ENCODE data around the gene RNF167.
A peak's percentile ranks its signal among the peaks of the same experiment; 100 is the strongest.

The RNF167 gene

GRCh38 chr17:4939546-4939795 is 597 bp upstream of the RNF167 start:
- in situ Hi-C loops (cut with MboI; ENCODE audit: low pct_unique_long_range_greater_than_20kb, low sequenced_read_pairs, unreplicated experiment) = no loop called here
- no peak for TF ChIP-seq CTCF (IDR thresholded peaks at IDR 0.05; ENCODE audit: extremely low read depth, insufficient read depth, missing control alignments)
- no peak for DNase-seq (ENCODE audit: low spot score)

- TF ChIP-seq CTCF (IDR thresholded peaks at IDR 0.05; ENCODE audit: extremely low read depth, insufficient read depth, missing control alignments) = no peak
- DNase-seq (ENCODE audit: low spot score) = peak; percentile 11
- in situ Hi-C loops (cut with MboI; ENCODE audit: low pct_unique_long_range_greater_than_20kb, low sequenced_read_pairs, unreplicated experiment) = no loop called here
Measured at GRCh38 chr17:4940555-4941318, 669 bp downstream of the RNF167 start.

- DNase-seq (ENCODE audit: low spot score) = no peak
- in situ Hi-C loops (cut with MboI; ENCODE audit: low pct_unique_long_range_greater_than_20kb, low sequenced_read_pairs, unreplicated experiment) = no loop called here
- no peak for TF ChIP-seq CTCF (IDR thresholded peaks at IDR 0.05; ENCODE audit: extremely low read depth, insufficient read depth, missing control alignments)
Measured at GRCh38 chr17:4941319-4941610, 1.2 kb downstream of the RNF167 start.

- in situ Hi-C loops (cut with MboI; ENCODE audit: low pct_unique_long_range_greater_than_20kb, low sequenced_read_pairs, unreplicated experiment) = no loop called here
- DNase-seq (ENCODE audit: low spot score) = no peak
- no peak for TF ChIP-seq CTCF (IDR thresholded peaks at IDR 0.05; ENCODE audit: extremely low read depth, insufficient read depth, missing control alignments)
Measured at GRCh38 chr17:4942760-4943508, 2.9 kb downstream of the RNF167 start.

GRCh38 chr17:4944163-4944553 is 4.1 kb downstream of the RNF167 start:
- no peak for TF ChIP-seq CTCF (IDR thresholded peaks at IDR 0.05; ENCODE audit: extremely low read depth, insufficient read depth, missing control alignments)
- DNase-seq (ENCODE audit: low spot score) = peak; percentile 56
- in situ Hi-C loops (cut with MboI; ENCODE audit: low pct_unique_long_range_greater_than_20kb, low sequenced_read_pairs, unreplicated experiment) = no loop called here

GRCh38 chr17:4944554-4945175 is 4.6 kb downstream of the RNF167 start:
- peak; percentile 15 for DNase-seq (ENCODE audit: low spot score)
- no peak for TF ChIP-seq CTCF (IDR thresholded peaks at IDR 0.05; ENCODE audit: extremely low read depth, insufficient read depth, missing control alignments)
- in situ Hi-C loops (cut with MboI; ENCODE audit: low pct_unique_long_range_greater_than_20kb, low sequenced_read_pairs, unreplicated experiment) = no loop called here

Data from GM13977 (cell line).